HepG2 (cell line): ENCODE measurements around the gene KRTAP25-1.

Experiments
- ATF7-NPFF ChIP-seq: sonication (generic); formaldehyde crosslinking; IDR thresholded peaks from 2 replicates; pipeline ENCODE4 v1.8.1; 2023; ENCODE audit warnings: mild to moderate bottlenecking, low read depth, missing genetic modification reagents, moderate library complexity
- RFX5 ChIP-seq: IDR thresholded peaks from 2 replicates; pipeline ENCODE4 v1.6.1; 2011; ENCODE audit warnings: low read depth, low read length, improper control_type of control experiment
- ZSCAN9 ChIP-seq: IDR thresholded peaks from 2 replicates; pipeline ENCODE4 v1.6.1; 2016; ENCODE audit warnings: borderline replicate concordance

DNA sequence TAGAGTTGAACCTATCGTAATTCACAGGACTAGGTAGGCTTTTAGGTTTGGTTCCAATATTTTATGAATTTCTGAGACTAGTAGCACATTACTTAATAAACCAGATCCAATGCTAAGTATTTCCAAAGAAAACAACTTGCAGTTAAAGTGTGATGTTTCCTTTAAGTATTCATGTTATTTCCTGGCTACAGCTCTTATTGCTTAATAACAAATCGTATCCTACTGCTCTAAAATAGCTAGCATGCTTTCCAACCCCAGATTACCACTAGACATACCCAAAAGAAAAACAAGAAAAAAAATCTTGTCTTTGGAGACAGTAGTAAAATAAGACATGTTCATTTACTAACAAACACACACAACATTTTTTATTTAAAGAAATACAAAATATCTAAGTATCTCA lies 47.3 kb upstream of the KRTAP25-1 start:
- TF ChIP-seq ATF7-NPFF (no peak), RFX5 (no peak), ZSCAN9 (CRISPR knock-in tag) (no peak)
